ENCODE data around the gene DUSP15. TPM values are rescaled to one million over a fixed set of nuclear protein-coding genes. Genes with fewer than 3 reads are reported as not detected.

Gene DUSP15
- total RNA-seq, 4 donors from 2014 or later = 0.53 to 19.8 (median 2.3) TPM

- no peaks in the 10 kb centered on the region for H3K36me3 ChIP-seq
- H3K4me1 ChIP-seq = peaks cover 0 to 6% (median 2%) of the 10 kb centered on the region in 4 donors
- no peak for DNase-seq
- H3K27ac ChIP-seq = no peak overlapping the region
- H3K4me3 ChIP-seq = no peak overlapping the region
- no peaks in the 10 kb centered on the region for H3K27me3 ChIP-seq
- H3K9me3 ChIP-seq = no peaks in the 10 kb centered on the region
- TF ChIP-seq POLR2A (IDR thresholded peaks at IDR 0.05) (no peak), CTCF (IDR thresholded peaks at IDR 0.05) (no peak)
Observed at GRCh38 chr20:31851240-31851955, 18.9 kb downstream of the DUSP15 start.

- H3K27ac ChIP-seq = no peak overlapping the region
- peak in 1 of 3 donors; percentile 69 for DNase-seq
Observed at GRCh38 chr20:31849306-31849930, 20.9 kb downstream of the DUSP15 start.

GRCh38 chr20:31848088-31848999 is 22.0 kb downstream of the DUSP15 start:
- Histone ChIP-seq H3K4me1 (peaks cover 0 to 6% (median 2%) of the 10 kb centered on the region in 4 donors), H3K4me3 (no peak overlapping the region), H3K9me3 (no peaks in the 10 kb centered on the region), H3K27me3 (no peaks in the 10 kb centered on the region), H3K36me3 (no peaks in the 10 kb centered on the region), H3K27ac (no peak overlapping the region)
- no peak for TF ChIP-seq CTCF (IDR thresholded peaks at IDR 0.05)
- TF ChIP-seq POLR2A (IDR thresholded peaks at IDR 0.05) = no peak
- no peak for DNase-seq

More at GRCh38 chr20:31849306-31849930, 20.9 kb downstream of the DUSP15 start:
- no peak for TF ChIP-seq CTCF (IDR thresholded peaks at IDR 0.05)
- no peak for TF ChIP-seq POLR2A (IDR thresholded peaks at IDR 0.05)
- Histone ChIP-seq H3K4me1 (peaks cover 0 to 6% (median 2%) of the 10 kb centered on the region in 4 donors), H3K36me3 (no peaks in the 10 kb centered on the region), H3K27me3 (no peaks in the 10 kb centered on the region), H3K4me3 (no peak overlapping the region), H3K9me3 (no peaks in the 10 kb centered on the region)

GRCh38 chr20:31846793-31847138 is 23.6 kb downstream of the DUSP15 start:
- H3K27me3 ChIP-seq = no peaks in the 10 kb centered on the region
- TF ChIP-seq POLR2A (IDR thresholded peaks at IDR 0.05) (no peak), CTCF (IDR thresholded peaks at IDR 0.05) (no peak)
- H3K27ac ChIP-seq = no peak overlapping the region
- no peaks in the 10 kb centered on the region for H3K9me3 ChIP-seq
- H3K4me1 ChIP-seq = peaks cover 0 to 13% (median 2%) of the 10 kb centered on the region in 4 donors
- no peak for DNase-seq
- H3K36me3 ChIP-seq = no peaks in the 10 kb centered on the region
- no peak overlapping the region for H3K4me3 ChIP-seq

- no peak for DNase-seq
- Histone ChIP-seq H3K9me3 (no peaks in the 10 kb centered on the region), H3K27me3 (no peaks in the 10 kb centered on the region), H3K4me3 (peak within 1 kb of the TSS in 1 of 4 donors; percentile 7), H3K4me1 (peaks cover 0 to 13% (median 2%) of the 10 kb centered on the region in 4 donors), H3K36me3 (no peaks in the 10 kb centered on the region), H3K27ac (peak within 1 kb of the TSS in 1 of 4 donors; percentile 17)
- TF ChIP-seq CTCF (IDR thresholded peaks at IDR 0.05) (no peak), POLR2A (IDR thresholded peaks at IDR 0.05) (no peak)
Observed at GRCh38 chr20:31845300-31845863, 24.9 kb downstream of the DUSP15 start, which contains the start of gene FOXS1. TSS of gene FOXS1 (minus strand) at chr20:31845604. CDS start at chr20:31845542, 62 bp downstream.

Measured in Peyer's patch (tissue), 4 donors.